AG04449 (cell line): Measurements from ENCODE around the gene HECTD4.

Experiments used
- CTCF ChIA-PET: fragments of 350-600 bp; formaldehyde crosslinking; extraction: SDS; loops from one replicate; lab custom pipeline; 2021; ENCODE audit warnings: antibody characterized with exemption; lab: Yijun Ruan, JAX
- POLR2A ChIA-PET: fragments of 400-600, 350-600 bp; formaldehyde crosslinking; extraction: SDS; loops from one replicate; lab custom pipeline; 2020; ENCODE audit warnings: antibody characterized with exemption, inconsistent platforms; lab: Yijun Ruan, JAX
- DNase-seq: peaks from one replicate; pipeline ENCODE4 v3.0.0-alpha.2; 2010; ENCODE audit warnings: low read depth, low spot score
- H3K4me3 ChIP-seq: 2 replicates; pipeline ENCODE4 v1.5.1; 2011; ENCODE audit warnings: low read depth, mild to moderate bottlenecking, control low read depth, low read length
- TF ChIP-seq, protein P1 (sequence below): IDR thresholded peaks from one replicate; pipeline ENCODE4 v1.5.1; 2011; ENCODE audit warnings: mild to moderate bottlenecking, moderate library complexity, low read length, control low read depth, inconsistent platforms; ENCODE audit not compliant: insufficient read depth; ENCODE audit errors: missing control alignments

Gene HECTD4

DNA sequence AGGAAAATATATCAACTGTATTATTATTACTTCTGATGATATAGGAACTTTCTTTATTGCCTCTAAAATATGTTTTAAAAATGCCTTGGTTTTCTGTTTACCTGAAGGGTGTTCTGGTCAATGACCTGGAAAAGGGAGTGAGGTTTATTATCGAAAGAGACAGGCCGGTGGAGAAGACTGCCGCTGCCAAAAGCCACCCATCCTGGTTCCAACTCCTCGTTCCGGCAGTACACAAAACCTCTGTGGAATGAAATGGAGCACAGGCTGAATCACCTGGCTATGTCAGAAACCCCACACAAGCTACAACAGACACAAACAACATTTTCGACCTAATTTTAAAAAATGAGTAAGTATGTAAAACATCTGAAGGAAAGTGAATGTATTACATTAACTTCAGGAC, 73.6 kb downstream of the HECTD4 start:
- TF ChIP-seq, protein P1, sequence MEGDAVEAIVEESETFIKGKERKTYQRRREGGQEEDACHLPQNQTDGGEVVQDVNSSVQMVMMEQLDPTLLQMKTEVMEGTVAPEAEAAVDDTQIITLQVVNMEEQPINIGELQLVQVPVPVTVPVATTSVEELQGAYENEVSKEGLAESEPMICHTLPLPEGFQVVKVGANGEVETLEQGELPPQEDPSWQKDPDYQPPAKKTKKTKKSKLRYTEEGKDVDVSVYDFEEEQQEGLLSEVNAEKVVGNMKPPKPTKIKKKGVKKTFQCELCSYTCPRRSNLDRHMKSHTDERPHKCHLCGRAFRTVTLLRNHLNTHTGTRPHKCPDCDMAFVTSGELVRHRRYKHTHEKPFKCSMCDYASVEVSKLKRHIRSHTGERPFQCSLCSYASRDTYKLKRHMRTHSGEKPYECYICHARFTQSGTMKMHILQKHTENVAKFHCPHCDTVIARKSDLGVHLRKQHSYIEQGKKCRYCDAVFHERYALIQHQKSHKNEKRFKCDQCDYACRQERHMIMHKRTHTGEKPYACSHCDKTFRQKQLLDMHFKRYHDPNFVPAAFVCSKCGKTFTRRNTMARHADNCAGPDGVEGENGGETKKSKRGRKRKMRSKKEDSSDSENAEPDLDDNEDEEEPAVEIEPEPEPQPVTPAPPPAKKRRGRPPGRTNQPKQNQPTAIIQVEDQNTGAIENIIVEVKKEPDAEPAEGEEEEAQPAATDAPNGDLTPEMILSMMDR, result no peak
- DNase-seq, result no peak
- POLR2A ChIA-PET, result no interaction called here
- CTCF ChIA-PET, result interaction anchor here (1.4 to 2.5 kb wide), 2 partner anchors 12 to 14 kb away, joined by 3 to 7 read pairs; no protein-coding TSS in a partner anchor
- H3K4me3 ChIP-seq, result no peak overlapping the region

DNA sequence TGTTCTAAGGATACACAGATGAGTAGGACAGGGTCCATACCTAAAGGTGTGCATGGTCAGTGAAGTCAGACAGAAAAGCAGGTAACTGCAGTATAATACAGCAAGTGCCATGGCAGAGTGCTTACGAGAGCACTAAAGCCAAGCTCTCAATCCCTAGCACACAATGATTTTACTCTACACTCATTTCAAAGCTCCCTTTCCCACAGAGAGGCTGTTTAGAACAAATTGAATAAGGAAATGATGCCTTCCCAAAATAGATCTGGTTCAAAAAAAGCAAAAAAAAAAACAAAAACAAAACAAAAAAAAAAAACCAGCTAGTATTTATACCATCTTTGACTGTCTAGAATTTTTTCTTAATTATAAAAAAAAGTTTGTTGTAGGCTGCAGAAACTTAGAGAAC, 74.1 kb downstream of the HECTD4 start:
- CTCF ChIA-PET, result interaction anchor here (1.1 kb wide), 1 partner anchor 79 kb away, joined by 5 read pairs; no protein-coding TSS in a partner anchor
- TF ChIP-seq, protein P1, result no peak
- DNase-seq, result no peak
- H3K4me3 ChIP-seq, result no peak overlapping the region
- POLR2A ChIA-PET, result no interaction called here

DNA sequence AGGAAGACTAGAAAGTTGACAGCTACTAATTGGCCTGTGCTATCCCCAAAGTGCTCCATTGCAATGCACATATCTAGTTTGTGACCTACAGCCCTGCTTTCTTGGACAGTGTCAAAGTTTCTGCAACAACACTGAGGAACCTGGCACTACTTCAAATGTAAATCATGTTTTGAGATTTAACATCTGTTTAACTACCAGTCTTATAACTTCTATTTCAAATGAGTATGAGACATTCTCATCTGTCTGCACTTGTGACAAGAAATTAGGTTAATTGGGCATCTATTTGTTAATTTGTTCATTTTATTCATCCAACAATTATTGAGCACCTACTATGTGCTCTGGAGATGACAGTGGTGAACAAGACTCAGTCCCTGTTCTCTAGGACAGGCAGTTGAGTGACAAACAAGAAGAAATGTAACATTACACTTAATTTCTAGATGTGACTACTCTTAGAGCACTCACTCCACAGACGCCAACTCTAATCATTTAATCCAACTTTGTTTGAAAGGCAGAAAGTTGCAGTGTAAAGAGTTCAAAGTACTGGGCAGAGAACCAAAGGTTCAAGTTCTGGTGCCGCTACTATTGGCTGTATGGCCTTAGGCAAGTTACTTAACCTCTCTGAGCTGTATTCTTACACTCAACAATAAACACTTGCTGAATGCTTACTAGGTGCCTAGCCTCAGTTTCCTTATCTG, 74.8 kb downstream of the HECTD4 start:
- ChIA-PET POLR2A (no interaction called here), CTCF (interaction anchor here (1.1 kb wide), 1 partner anchor 79 kb away, joined by 5 read pairs; no protein-coding TSS in a partner anchor)
- no peak for DNase-seq
- no peak overlapping the region for H3K4me3 ChIP-seq
- TF ChIP-seq, protein P1, result no peak

DNA sequence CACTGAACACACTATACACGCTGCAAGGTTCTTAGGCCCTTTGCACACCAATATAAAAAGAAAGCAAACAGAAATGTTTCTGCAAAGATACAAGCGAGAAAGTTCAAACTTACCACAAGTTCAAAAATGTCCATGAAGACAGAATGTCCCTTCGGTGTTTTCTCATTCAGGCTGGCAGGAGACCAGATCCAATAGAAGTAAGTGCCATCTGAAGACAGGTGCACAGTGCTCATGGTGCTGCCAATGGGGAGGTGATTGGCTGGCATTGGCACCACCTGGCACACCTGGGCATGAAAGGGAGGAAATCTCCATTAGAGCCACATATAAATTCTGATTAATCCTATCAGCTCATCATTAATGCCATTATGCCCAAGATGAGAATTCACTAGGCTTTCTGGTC, 76.3 kb downstream of the HECTD4 start:
- no peak overlapping the region for H3K4me3 ChIP-seq
- no peak for DNase-seq
- POLR2A ChIA-PET, result no interaction called here
- TF ChIP-seq, protein P1, result no peak
- CTCF ChIA-PET, result no interaction called here

DNA sequence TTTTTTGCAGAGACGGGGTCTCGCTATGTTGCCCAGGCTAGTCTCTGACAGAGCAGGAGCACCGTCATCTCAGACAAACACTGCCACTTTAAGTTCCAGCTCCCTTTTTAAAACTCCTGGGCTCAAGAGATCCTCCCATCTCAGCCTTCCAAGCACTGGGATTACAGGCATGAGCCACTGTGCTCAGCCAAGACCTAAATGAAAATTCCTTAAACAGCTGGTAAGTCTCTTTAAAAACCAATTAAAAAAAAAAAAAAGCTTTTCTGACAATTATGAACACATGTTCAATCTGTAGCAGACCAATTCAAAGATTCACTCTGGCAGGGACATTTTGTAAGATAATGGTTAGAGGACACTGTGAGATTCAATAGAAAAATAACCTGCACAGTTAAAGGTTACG, 77.8 kb downstream of the HECTD4 start:
- ChIA-PET POLR2A (no interaction called here), CTCF (no interaction called here)
- DNase-seq, result no peak
- TF ChIP-seq, protein P1, result no peak
- no peak overlapping the region for H3K4me3 ChIP-seq

DNA sequence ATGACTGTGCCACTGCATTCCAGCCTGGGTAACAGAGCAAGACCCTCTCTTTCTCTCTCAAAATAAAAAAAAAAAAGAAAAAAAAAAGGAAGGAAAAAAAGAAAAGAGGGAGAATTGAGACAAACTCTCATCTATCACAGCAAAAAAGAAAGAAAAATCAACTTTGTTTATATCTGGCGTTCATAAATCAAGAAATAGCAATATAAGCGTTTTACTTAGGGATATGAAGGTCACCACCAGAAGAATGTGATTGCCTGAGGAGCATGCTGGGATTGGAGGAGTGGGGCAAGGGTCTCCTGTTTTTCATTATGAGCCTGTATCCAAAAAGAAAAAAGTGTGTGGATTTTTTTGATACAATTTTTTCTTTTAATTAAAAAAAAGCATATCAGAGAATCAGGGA, 78.4 kb downstream of the HECTD4 start:
- DNase-seq, result no peak
- H3K4me3 ChIP-seq, result no peak overlapping the region
- CTCF ChIA-PET, result no interaction called here
- POLR2A ChIA-PET, result no interaction called here
- TF ChIP-seq, protein P1, result no peak
